ENCODE results near the gene MYLK4. TPM values are rescaled to one million over a fixed set of nuclear protein-coding genes. Genes with fewer than 3 reads are reported as not detected.

MYLK4 gene
- total and polyA plus RNA-seq, 2 donors (not counting 3 experiments of a cell fraction or from before 2014, with no cell fraction given), result 0.41 to 0.62 TPM

DNA sequence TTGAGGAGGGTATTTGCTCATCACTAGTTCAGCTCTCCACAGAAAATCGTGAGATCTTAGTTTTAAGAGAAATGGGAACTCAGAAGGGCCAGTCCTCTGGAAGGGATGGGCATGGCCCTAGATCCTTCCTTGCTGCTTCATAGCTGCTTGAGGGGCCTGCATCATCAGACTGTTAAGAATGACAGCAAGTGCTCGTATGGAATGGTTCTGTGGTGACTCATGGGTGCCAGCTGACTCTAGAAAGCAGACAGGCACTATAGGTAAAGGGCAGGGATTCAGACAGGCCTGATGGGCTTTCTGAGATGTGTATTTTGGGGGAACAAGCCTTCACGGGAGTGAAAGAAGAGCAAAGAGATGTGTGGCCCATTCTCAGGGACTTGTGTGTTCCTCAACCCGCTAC lies 90.8 kb downstream of the MYLK4 start:
- Histone ChIP-seq H3K79me2 (ENCODE audit: control insufficient read depth, insufficient read depth, low read length) (no peaks in the 10 kb centered on the region), H3K9ac (replicated peaks; ENCODE audit: extremely low read depth, insufficient read depth, low read length) (no peak overlapping the region), H3K27me3 (ENCODE audit: control insufficient read depth in 2 of 2, insufficient read depth in 2 of 2, low read length in 2 of 2) (no peaks in the 10 kb centered on the region), H3K9me1 (replicated peaks; ENCODE audit: control insufficient read depth, extremely low read depth, insufficient read depth, low read length) (no peaks in the 10 kb centered on the region), H3K36me3 (ENCODE audit: control insufficient read depth in 2 of 2, extremely low read depth in 1 of 2, insufficient read depth in 2 of 2, low read length in 2 of 2) (no peaks in the 10 kb centered on the region), H3K4me3 (replicated peaks in 1 of 3; ENCODE audit: insufficient read depth in 1 of 3, low read depth in 1 of 3, low read length in 3 of 3) (no peak overlapping the region), H3K9me3 (replicated peaks; ENCODE audit: control insufficient read depth, insufficient read depth, low read length) (no peaks in the 10 kb centered on the region), H3K27ac (ENCODE audit: insufficient read depth, low read depth, low read length) (no peak overlapping the region), H3K4me2 (ENCODE audit: insufficient read depth, low read length) (no peak overlapping the region), H3K4me1 (ENCODE audit: control insufficient read depth, extremely low read depth, insufficient read depth, low read length) (no peaks in the 10 kb centered on the region), H4K20me1 (replicated peaks; ENCODE audit: control insufficient read depth, extremely low read depth, insufficient read depth, low read length) (no peaks in the 10 kb centered on the region), H2AFZ (ENCODE audit: low read depth, low read length) (no peak overlapping the region)
- no peak for FAIRE-seq
- BruUV-seq (replicated peaks), result no TSS peak
- CTCF ChIA-PET, result interaction anchor here (1.0 to 1.8 kb wide), 4 partner anchors 11 to 90 kb away, joined by 3 to 4 read pairs (median 4); no protein-coding TSS in a partner anchor
- dilution Hi-C loops (cut with MboI; ENCODE audit: extremely low pct_ligation_motif_present, low sequenced_read_pairs), result no loop called here
- POLR2A ChIA-PET, result no interaction called here
- intact Hi-C loops (cut with micrococcal nuclease), result loop anchor here (5.0 kb wide), 1 partner anchor 77 kb away; no protein-coding TSS in a partner anchor
- no peak for DNase-seq (ENCODE audit: low read depth, low spot score)
- TF ChIP-seq FOS (IDR thresholded peaks at IDR 0.05; ENCODE audit: borderline replicate concordance, insufficient read depth, low read length), result no peak

DNA sequence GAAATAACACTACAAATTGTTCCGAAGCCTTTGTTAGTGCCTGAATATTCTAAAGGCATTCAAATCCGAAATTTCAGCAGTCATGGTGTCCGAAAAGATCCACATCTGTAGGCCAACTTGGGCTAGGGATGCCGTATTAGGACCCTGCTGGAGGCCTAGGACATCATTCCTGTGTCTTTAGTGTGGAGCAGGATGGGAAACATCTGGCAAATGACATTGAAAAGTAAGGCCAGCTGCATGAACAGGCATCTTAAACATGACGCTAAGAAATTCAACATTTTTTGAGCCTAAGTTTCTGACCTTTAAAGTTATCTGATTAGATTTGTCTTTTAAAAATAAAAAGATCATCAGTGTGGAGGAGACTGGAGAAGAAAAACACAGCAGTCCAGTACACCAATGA lies 91.3 kb downstream of the MYLK4 start:
- no peak overlapping the region for H2AFZ ChIP-seq (ENCODE audit: low read depth, low read length)
- no TSS peak for BruUV-seq (replicated peaks)
- no peak overlapping the region for H3K4me2 ChIP-seq (ENCODE audit: insufficient read depth, low read length)
- DNase-seq (ENCODE audit: low read depth, low spot score), result no peak
- H4K20me1 ChIP-seq (replicated peaks; ENCODE audit: control insufficient read depth, extremely low read depth, insufficient read depth, low read length), result no peaks in the 10 kb centered on the region
- no peak for FAIRE-seq
- intact Hi-C loops (cut with micrococcal nuclease) (loop anchor here (5.0 kb wide), 1 partner anchor 78 kb away; no protein-coding TSS in a partner anchor), dilution Hi-C loops (cut with MboI; ENCODE audit: extremely low pct_ligation_motif_present, low sequenced_read_pairs) (no loop called here)
- H3K4me1 ChIP-seq (ENCODE audit: control insufficient read depth, extremely low read depth, insufficient read depth, low read length), result no peaks in the 10 kb centered on the region
- H3K36me3 ChIP-seq (ENCODE audit: control insufficient read depth in 2 of 2, extremely low read depth in 1 of 2, insufficient read depth in 2 of 2, low read length in 2 of 2), result no peaks in the 10 kb centered on the region
- no peak overlapping the region for H3K4me3 ChIP-seq (replicated peaks in 1 of 3; ENCODE audit: insufficient read depth in 1 of 3, low read depth in 1 of 3, low read length in 3 of 3)
- CTCF ChIA-PET, result interaction anchor here (1.0 to 1.3 kb wide), 3 partner anchors 14 to 90 kb away, joined by 3 to 4 read pairs (median 3); no protein-coding TSS in a partner anchor
- POLR2A ChIA-PET, result no interaction called here
- H3K27ac ChIP-seq (ENCODE audit: insufficient read depth, low read depth, low read length), result no peak overlapping the region
- H3K9me1 ChIP-seq (replicated peaks; ENCODE audit: control insufficient read depth, extremely low read depth, insufficient read depth, low read length), result no peaks in the 10 kb centered on the region
- H3K27me3 ChIP-seq (ENCODE audit: control insufficient read depth in 2 of 2, insufficient read depth in 2 of 2, low read length in 2 of 2), result no peaks in the 10 kb centered on the region
- no peaks in the 10 kb centered on the region for H3K9me3 ChIP-seq (replicated peaks; ENCODE audit: control insufficient read depth, insufficient read depth, low read length)
- no peak for TF ChIP-seq JUN (IDR thresholded peaks at IDR 0.05; ENCODE audit: borderline replicate concordance, insufficient read depth, insufficient read length, low read depth)
- no peak for TF ChIP-seq EZH2 (IDR thresholded peaks at IDR 0.05; ENCODE audit: borderline replicate concordance, low read depth, low read length, severe bottlenecking)
- no peak for TF ChIP-seq FOS (IDR thresholded peaks at IDR 0.05; ENCODE audit: borderline replicate concordance, insufficient read depth, low read length)
- no peaks in the 10 kb centered on the region for H3K79me2 ChIP-seq (ENCODE audit: control insufficient read depth, insufficient read depth, low read length)
- no peak overlapping the region for H3K9ac ChIP-seq (replicated peaks; ENCODE audit: extremely low read depth, insufficient read depth, low read length)
